Epithelial cell of esophagus (primary cell): ENCODE data around the gene NRN1L.
"Not testable (repeated sequence)": the region's sequence is repeated elsewhere in the genome, so short reads cannot be mapped to it uniquely, and the experiment has no call there.

Experiments used
- DNase-seq: peaks from one replicate; pipeline ENCODE4 v3.0.0; 2010; ENCODE audit warnings: low read depth
- H3K4me3 ChIP-seq: 2 replicates; pipeline ENCODE4 v1.5.1; 2011; ENCODE audit warnings: mild to moderate bottlenecking, low read length, control low read depth
- CTCF ChIP-seq: IDR thresholded peaks from 2 replicates; pipeline ENCODE4 v1.5.1; 2011; ENCODE audit warnings: low read depth, mild to moderate bottlenecking, low read length, control low read depth, inconsistent platforms; ENCODE audit not compliant: insufficient read depth; ENCODE audit errors: missing control alignments

The NRN1L gene

GRCh38 chr16:67861877-67862276, 22.8 kb upstream of the NRN1L start:
- no peak for DNase-seq
- TF ChIP-seq CTCF: no peak
- no peak overlapping the region for H3K4me3 ChIP-seq

- peak; percentile 55 for DNase-seq
- no peak for TF ChIP-seq CTCF
- H3K4me3 ChIP-seq: no peak overlapping the region
These were observed 21.8 kb upstream of the NRN1L start for GRCh38 chr16:67862623-67863583.

- H3K4me3 ChIP-seq, DNase-seq: not testable (repeated sequence)
These were observed 20.6 kb upstream of the NRN1L start for GRCh38 chr16:67864044-67864443.

- H3K4me3 ChIP-seq: no peak overlapping the region
- DNase-seq: no peak
- no peak for TF ChIP-seq CTCF
These were observed 20.1 kb upstream of the NRN1L start for GRCh38 chr16:67864594-67864993.

GRCh38 chr16:67865318-67865717, 19.4 kb upstream of the NRN1L start:
- DNase-seq: peak; percentile 50
- H3K4me3 ChIP-seq: no peak overlapping the region
- TF ChIP-seq CTCF: peak; percentile 43

- no peak overlapping the region for H3K4me3 ChIP-seq
- TF ChIP-seq CTCF: no peak
- DNase-seq: no peak
These were observed 16.4 kb upstream of the NRN1L start for GRCh38 chr16:67868290-67868689.

GRCh38 chr16:67869653-67870052, 15.0 kb upstream of the NRN1L start:
- H3K4me3 ChIP-seq: no peak overlapping the region
- TF ChIP-seq CTCF: no peak
- no peak for DNase-seq
